ENCODE measurements around the gene MALAT1.

Gene MALAT1

DNA sequence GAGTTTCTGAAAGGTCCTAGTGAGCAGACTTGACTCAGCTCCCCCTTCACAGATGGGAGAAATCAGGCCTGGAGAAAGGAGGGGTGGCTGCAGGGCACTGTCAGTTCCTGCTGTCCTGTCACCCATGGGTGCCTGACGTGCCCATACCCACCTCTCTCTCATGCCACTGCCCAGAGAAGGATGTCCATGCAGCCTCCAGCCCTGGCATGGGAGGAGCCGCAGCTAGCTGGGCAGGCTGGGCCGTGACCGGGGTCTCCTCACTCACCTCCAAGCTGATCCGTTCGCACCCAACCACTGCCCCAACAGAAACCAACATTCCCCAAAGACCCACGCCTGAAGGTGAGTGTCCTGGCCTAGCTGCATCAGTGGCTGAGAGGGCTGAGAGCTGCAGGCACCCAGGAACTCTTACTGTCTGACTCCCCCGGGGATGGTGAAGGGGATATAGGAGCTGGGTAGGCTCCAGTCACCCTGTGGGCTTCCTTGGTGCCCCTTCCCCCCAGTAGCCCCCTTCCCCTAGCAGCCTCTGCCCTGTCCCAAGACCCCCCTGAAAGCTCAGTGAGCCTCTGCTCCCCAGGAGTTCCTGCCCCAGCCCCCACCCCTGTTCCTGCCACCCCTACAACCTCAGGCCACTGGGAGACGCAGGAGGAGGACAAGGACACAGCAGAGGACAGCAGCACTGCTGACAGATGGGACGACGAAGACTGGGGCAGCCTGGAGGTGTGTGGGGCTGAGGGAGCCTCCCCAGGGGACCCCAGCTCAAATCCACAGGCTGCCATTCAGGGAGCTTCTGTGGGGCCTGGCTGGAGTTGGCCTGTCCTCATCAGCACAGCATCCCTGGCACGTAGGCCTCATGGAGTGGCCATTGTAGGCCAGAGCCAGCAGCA is 37.8 kb downstream of the MALAT1 start:
- Histone ChIP-seq H3K27ac (ENCODE audit: insufficient read depth, low read depth, low read length, poor library complexity, severe bottlenecking) (no peak overlapping the region), H3K36me3 (ENCODE audit: control insufficient read depth, insufficient read depth, low read length) (peaks cover 24% of the 10 kb centered on the region), H3K27me3 (ENCODE audit: control insufficient read depth, insufficient read depth, low read length, poor library complexity, severe bottlenecking) (peaks cover 46% of the 10 kb centered on the region), H3K9me3 (ENCODE audit: control insufficient read depth, low read length) (no peaks in the 10 kb centered on the region), H3K4me3 (ENCODE audit: insufficient read depth, low read depth, low read length) (no peak overlapping the region), H3K4me1 (ENCODE audit: control insufficient read depth, insufficient read depth, low read length) (peaks cover 11% of the 10 kb centered on the region)
- 93 to 95% methylated on average over 12 of the region's 12 CpGs for WGBS, 2 experiments

DNA sequence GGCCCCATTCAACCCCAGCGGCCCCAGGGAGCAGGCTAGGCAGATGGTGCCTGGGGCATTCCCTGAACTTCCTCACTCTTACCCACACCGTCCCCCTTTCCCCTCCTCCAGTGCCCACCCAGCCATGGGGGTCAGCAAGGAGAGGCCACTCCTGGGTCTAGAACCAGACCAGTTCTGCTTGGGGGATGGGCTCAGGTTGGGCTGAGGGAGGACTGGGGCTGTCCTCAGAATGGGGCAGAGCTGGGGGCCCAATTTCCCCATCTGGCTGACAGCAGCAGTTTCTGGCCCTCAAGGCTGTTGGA is 38.4 kb downstream of the MALAT1 start:
- 92 to 96% methylated on average over 2 of the region's 2 CpGs for WGBS, 2 experiments
- Histone ChIP-seq H3K27ac (ENCODE audit: insufficient read depth, low read depth, low read length, poor library complexity, severe bottlenecking) (no peak overlapping the region), H3K36me3 (ENCODE audit: control insufficient read depth, insufficient read depth, low read length) (peaks cover 20% of the 10 kb centered on the region), H3K27me3 (ENCODE audit: control insufficient read depth, insufficient read depth, low read length, poor library complexity, severe bottlenecking) (peaks cover 52% of the 10 kb centered on the region), H3K9me3 (ENCODE audit: control insufficient read depth, low read length) (no peaks in the 10 kb centered on the region), H3K4me1 (ENCODE audit: control insufficient read depth, insufficient read depth, low read length) (peaks cover 11% of the 10 kb centered on the region), H3K4me3 (ENCODE audit: insufficient read depth, low read depth, low read length) (no peak overlapping the region)

DNA sequence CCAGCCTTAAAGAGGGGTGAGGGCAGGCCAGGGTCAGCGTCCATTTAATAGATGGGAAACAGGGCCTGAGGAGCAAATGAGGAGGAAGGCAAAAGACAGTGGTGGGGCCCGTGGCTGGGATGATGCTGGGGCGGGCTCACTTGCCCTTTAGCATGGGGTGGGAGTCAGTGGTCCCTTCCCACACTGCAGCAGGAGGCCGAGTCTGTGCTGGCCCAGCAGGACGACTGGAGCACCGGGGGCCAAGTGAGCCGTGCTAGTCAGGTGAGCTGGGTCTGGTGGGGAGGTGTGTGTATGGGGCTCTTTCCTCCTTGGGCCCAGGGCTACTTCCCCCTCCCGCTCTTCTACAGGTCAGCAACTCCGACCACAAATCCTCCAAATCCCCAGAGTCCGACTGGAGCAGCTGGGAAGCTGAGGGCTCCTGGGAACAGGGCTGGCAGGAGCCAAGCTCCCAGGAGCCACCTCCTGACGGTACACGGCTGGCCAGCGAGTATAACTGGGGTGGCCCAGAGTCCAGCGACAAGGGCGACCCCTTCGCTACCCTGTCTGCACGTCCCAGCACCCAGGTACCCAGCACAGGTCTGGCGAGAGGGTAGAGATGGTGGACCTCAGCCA is 38.9 kb downstream of the MALAT1 start:
- peaks cover 52% of the 10 kb centered on the region for H3K27me3 ChIP-seq (ENCODE audit: control insufficient read depth, insufficient read depth, low read length, poor library complexity, severe bottlenecking)
- WGBS, 2 experiments, result 94 to 95% methylated on average over 18 of the region's 18 CpGs

DNA sequence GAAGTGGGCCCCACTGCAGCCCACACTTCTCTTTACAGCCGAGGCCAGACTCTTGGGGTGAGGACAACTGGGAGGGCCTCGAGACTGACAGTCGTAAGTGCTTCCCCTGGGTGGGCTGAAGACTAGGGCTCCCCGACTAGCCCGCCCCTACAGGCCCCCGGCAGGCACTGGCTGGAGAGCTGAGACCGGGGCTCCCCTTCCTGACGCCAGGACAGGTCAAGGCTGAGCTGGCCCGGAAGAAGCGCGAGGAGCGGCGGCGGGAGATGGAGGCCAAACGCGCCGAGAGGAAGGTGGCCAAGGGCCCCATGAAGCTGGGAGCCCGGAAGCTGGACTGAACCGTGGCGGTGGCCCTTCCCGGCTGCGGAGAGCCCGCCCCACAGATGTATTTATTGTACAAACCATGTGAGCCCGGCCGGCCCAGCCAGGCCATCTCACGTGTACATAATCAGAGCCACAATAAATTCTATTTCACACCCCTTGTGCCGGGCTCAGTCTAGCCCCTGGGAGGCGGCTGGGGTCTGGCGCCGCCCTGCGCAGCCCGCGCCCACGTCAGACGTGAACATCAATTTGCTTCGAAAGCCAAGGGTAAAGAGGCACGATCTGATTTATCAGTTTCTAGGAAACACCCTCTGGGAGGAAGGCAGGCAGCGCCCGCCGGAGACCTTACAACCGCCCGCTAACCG is 39.5 kb downstream of the MALAT1 start:
- Histone ChIP-seq H3K36me3 (ENCODE audit: control insufficient read depth, insufficient read depth, low read length) (peaks cover 14% of the 10 kb centered on the region), H3K27me3 (ENCODE audit: control insufficient read depth, insufficient read depth, low read length, poor library complexity, severe bottlenecking) (peaks cover 52% of the 10 kb centered on the region), H3K9me3 (ENCODE audit: control insufficient read depth, low read length) (no peaks in the 10 kb centered on the region), H3K4me1 (ENCODE audit: control insufficient read depth, insufficient read depth, low read length) (peaks cover 11% of the 10 kb centered on the region), H3K27ac (ENCODE audit: insufficient read depth, low read depth, low read length, poor library complexity, severe bottlenecking) (no peak overlapping the region), H3K4me3 (ENCODE audit: insufficient read depth, low read depth, low read length) (no peak overlapping the region)
- WGBS, 2 experiments, result 88 to 89% methylated on average over 43 of the region's 43 CpGs

More for the DNA sequence above, 38.9 kb downstream of the MALAT1 start:
- H3K36me3 ChIP-seq (ENCODE audit: control insufficient read depth, insufficient read depth, low read length), result peaks cover 19% of the 10 kb centered on the region
- no peak overlapping the region for H3K4me3 ChIP-seq (ENCODE audit: insufficient read depth, low read depth, low read length)
- no peak overlapping the region for H3K27ac ChIP-seq (ENCODE audit: insufficient read depth, low read depth, low read length, poor library complexity, severe bottlenecking)
- H3K4me1 ChIP-seq (ENCODE audit: control insufficient read depth, insufficient read depth, low read length), result peaks cover 11% of the 10 kb centered on the region
- H3K9me3 ChIP-seq (ENCODE audit: control insufficient read depth, low read length), result no peaks in the 10 kb centered on the region

- Histone ChIP-seq H3K27me3 (ENCODE audit: control insufficient read depth, insufficient read depth, low read length, poor library complexity, severe bottlenecking) (peaks cover 59% of the 10 kb centered on the region), H3K4me1 (ENCODE audit: control insufficient read depth, insufficient read depth, low read length) (peaks cover 11% of the 10 kb centered on the region), H3K36me3 (ENCODE audit: control insufficient read depth, insufficient read depth, low read length) (peaks cover 14% of the 10 kb centered on the region), H3K4me3 (ENCODE audit: insufficient read depth, low read depth, low read length) (peak overlapping the region; percentile 25), H3K27ac (ENCODE audit: insufficient read depth, low read depth, low read length, poor library complexity, severe bottlenecking) (no peak overlapping the region), H3K9me3 (ENCODE audit: control insufficient read depth, low read length) (no peaks in the 10 kb centered on the region)
- WGBS, 2 experiments, result 6 to 7% methylated on average over 92 of the region's 92 CpGs
These were observed 40.3 kb downstream of the MALAT1 start for GRCh38 chr11:65538915-65539743.

DNA sequence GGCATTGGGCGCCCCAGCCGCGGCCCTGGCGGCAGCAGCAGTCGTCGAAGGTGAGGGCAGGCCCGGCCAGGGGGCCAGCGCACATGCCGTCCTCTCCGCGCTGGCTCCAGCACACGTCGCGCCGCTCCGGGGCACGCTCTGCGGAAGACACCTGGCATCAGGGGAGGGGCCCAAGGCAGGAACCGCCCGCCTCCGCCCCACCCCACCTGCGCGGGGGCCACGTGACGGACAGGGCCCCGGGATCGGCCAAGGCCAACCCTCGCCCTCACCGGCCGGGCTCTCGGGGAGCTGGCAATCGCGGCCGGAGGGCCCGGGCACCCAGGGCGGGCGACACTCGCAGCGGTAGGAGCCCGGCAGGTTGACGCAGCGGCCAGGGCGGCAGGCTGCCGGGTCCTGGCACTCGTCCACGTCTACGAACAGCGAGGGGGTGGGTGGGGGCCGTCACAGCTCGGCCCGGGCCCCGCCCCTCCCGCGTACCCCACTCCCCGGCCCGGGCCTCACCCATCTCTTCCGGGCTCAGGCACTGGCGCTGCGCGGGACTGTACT is 41.0 kb downstream of the MALAT1 start:
- H3K36me3 ChIP-seq (ENCODE audit: control insufficient read depth, insufficient read depth, low read length), result peaks cover 14% of the 10 kb centered on the region
- WGBS, 2 experiments, result 2% methylated on average over 60 of the region's 60 CpGs
- peak overlapping the region; percentile 38 for H3K4me3 ChIP-seq (ENCODE audit: insufficient read depth, low read depth, low read length)
- peaks cover 66% of the 10 kb centered on the region for H3K27me3 ChIP-seq (ENCODE audit: control insufficient read depth, insufficient read depth, low read length, poor library complexity, severe bottlenecking)
- no peak overlapping the region for H3K27ac ChIP-seq (ENCODE audit: insufficient read depth, low read depth, low read length, poor library complexity, severe bottlenecking)
- no peaks in the 10 kb centered on the region for H3K9me3 ChIP-seq (ENCODE audit: control insufficient read depth, low read length)
- H3K4me1 ChIP-seq (ENCODE audit: control insufficient read depth, insufficient read depth, low read length), result peaks cover 11% of the 10 kb centered on the region

DNA sequence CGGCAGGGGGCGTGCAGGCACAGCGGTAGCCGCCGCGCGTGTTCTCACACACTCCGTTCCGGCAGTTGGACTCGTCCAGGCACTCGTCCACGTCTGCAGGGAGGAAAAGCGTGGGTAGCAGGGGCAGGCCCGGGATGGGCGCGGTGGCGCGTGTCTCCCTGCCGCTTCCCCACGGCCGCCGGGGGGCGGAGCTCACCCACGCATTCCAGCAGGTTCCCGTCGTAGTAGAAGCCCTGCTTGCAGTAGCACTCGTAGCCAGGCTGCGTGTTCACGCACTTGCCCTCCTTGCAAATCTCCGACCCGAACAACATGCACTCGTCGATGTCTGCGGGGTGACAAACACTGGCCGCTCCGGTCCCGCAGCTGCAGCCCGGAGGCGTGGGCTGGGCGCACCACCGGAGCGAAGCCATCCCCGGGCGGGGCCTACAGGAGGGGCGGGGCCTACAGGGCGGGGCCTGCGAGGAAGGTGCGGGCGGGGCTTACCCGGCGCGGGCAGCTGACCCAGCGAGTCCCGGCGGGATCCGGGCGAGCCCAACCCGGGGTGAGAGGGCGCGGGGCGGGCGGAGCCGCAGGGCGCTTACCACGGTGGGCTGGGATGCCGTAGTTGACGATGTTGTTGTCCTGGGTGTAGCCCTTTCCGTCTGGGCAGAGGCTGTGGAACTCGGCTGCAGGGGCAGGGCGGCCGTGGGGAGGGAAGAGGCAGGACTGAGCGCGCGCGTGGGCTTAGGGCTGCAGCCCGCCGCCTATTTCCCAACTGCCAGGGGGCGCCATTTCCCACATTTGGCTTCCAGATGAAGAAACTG is 41.6 kb downstream of the MALAT1 start:
- Histone ChIP-seq H3K4me1 (ENCODE audit: control insufficient read depth, insufficient read depth, low read length) (peaks cover 11% of the 10 kb centered on the region), H3K27ac (ENCODE audit: insufficient read depth, low read depth, low read length, poor library complexity, severe bottlenecking) (no peak overlapping the region), H3K9me3 (ENCODE audit: control insufficient read depth, low read length) (no peaks in the 10 kb centered on the region), H3K36me3 (ENCODE audit: control insufficient read depth, insufficient read depth, low read length) (peaks cover 9% of the 10 kb centered on the region), H3K27me3 (ENCODE audit: control insufficient read depth, insufficient read depth, low read length, poor library complexity, severe bottlenecking) (peaks cover 73% of the 10 kb centered on the region), H3K4me3 (ENCODE audit: insufficient read depth, low read depth, low read length) (peak overlapping the region; percentile 38)
- 2% methylated on average over 78 of the region's 78 CpGs for WGBS, 2 experiments

DNA sequence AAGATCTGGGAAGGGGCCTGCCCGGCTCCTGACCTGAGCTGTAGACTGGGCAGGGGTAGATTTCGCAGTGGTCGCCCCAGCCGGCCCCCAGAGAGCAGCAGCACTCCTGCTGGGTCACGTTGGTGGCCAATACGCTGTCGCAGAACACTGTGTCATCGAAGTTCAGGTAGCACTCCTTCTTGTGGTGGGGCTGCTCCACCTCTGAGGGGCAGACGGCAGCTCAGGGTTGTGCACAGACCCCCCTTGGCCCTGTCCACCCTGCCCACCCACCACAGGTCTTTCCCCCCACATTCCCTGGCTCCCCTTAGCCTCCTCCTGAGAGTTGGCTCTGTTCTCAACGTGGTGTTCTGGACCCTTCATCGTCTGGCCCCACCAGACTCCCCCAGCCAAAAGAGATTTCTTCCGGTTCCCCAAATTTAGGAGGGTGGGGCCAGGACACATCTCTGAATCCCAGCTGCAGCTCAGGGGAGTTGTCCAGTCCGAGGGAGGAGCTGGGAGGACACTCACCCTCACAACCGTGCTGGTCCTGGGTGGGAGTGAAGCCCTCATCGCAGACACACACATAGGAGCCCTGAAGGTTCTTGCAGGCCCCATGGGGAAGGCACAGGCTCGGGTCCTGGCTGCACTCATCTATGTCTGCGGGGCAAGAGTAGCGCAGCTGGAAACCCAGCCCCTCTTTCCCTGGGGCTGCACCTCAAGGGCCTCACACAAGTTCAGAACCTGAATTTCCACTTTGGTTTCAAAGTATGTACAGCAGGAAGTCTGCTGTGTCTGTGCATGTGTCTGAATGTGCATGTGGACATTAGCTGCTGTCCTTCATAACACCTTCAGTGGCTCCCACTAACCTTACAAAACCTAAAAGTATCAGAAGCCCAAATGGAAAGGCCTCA is 42.5 kb downstream of the MALAT1 start:
- H3K36me3 ChIP-seq (ENCODE audit: control insufficient read depth, insufficient read depth, low read length), result peaks cover 9% of the 10 kb centered on the region
- H3K9me3 ChIP-seq (ENCODE audit: control insufficient read depth, low read length), result no peaks in the 10 kb centered on the region
- no peak overlapping the region for H3K27ac ChIP-seq (ENCODE audit: insufficient read depth, low read depth, low read length, poor library complexity, severe bottlenecking)
- peaks cover 81% of the 10 kb centered on the region for H3K27me3 ChIP-seq (ENCODE audit: control insufficient read depth, insufficient read depth, low read length, poor library complexity, severe bottlenecking)
- WGBS, 2 experiments, result 55% methylated on average over 18 of the region's 18 CpGs
- H3K4me3 ChIP-seq (ENCODE audit: insufficient read depth, low read depth, low read length), result peak overlapping the region; percentile 38
- peaks cover 11% of the 10 kb centered on the region for H3K4me1 ChIP-seq (ENCODE audit: control insufficient read depth, insufficient read depth, low read length)

Data from ectodermal cell (in vitro differentiated cells).